IPS-20b (cell line): ENCODE results near the gene SNRPB2.

Experiments
- H3K27ac ChIP-seq: one replicate; pipeline ENCODE4 v1.5.1; 2013; ENCODE audit warnings: low read length
- H3K27me3 ChIP-seq: 2 replicates; pipeline ENCODE4 v1.6.1; 2013; ENCODE audit warnings: mild to moderate bottlenecking, low read length, inconsistent platforms; ENCODE audit not compliant: insufficient read depth
- H3K36me3 ChIP-seq: 2 replicates; pipeline ENCODE4 v1.6.1; 2013; ENCODE audit warnings: low read depth, mild to moderate bottlenecking, inconsistent platforms, low read length, moderate library complexity; ENCODE audit not compliant: insufficient read depth
- H3K4me1 ChIP-seq: 2 replicates; pipeline ENCODE4 v1.6.1; 2013; ENCODE audit warnings: mild to moderate bottlenecking, control low read depth, inconsistent platforms, low read length, moderate library complexity; ENCODE audit not compliant: insufficient read depth
- H3K4me3 ChIP-seq: 2 replicates; pipeline ENCODE4 v1.5.1; 2013; ENCODE audit warnings: mild to moderate bottlenecking, low read length, inconsistent platforms
- H3K9ac ChIP-seq: 2 replicates; pipeline ENCODE4 v1.6.1; 2013; ENCODE audit warnings: low read depth, mild to moderate bottlenecking, inconsistent platforms, low read length, moderate library complexity
- H3K9me3 ChIP-seq: 2 replicates; pipeline ENCODE4 v1.6.1; 2013; ENCODE audit warnings: mild to moderate bottlenecking, low read depth, low read length, inconsistent platforms; ENCODE audit not compliant: insufficient read depth

Gene SNRPB2

GRCh38 chr20:16729565-16730460 lies at the start of gene SNRPB2:
Gene SNRPB2 (plus strand): TSS chr20:16730026. CDS start chr20:16731703, 1,677 bp downstream.
- peaks cover 13% of the 10 kb centered on the region; the same call in 1 of the 2 replicates for H3K4me1 ChIP-seq
- H3K36me3 ChIP-seq: peaks cover 29% of the 10 kb centered on the region
- peak within 1 kb of the TSS; percentile 69 for H3K27ac ChIP-seq

GRCh38 chr20:16684416-16684815 lies 45.4 kb upstream of the SNRPB2 start:
- Histone ChIP-seq H3K27ac (no peak overlapping the region), H3K9me3 (no peaks in the 10 kb centered on the region), H3K4me1 (no peaks in the 10 kb centered on the region), H3K9ac (no peak overlapping the region), H3K36me3 (no peaks in the 10 kb centered on the region), H3K4me3 (no peak overlapping the region), H3K27me3 (no peaks in the 10 kb centered on the region)

More at GRCh38 chr20:16729565-16730460, at the start of gene SNRPB2:
- peaks cover 31% of the 10 kb centered on the region for H3K27me3 ChIP-seq
- H3K9me3 ChIP-seq: no peaks in the 10 kb centered on the region; the same call in 1 of the 2 replicates
- H3K4me3 ChIP-seq: peak within 1 kb of the TSS; percentile 99
- H3K9ac ChIP-seq: peak within 1 kb of the TSS; percentile 88

- no peak overlapping the region for H3K4me3 ChIP-seq
- H3K27ac ChIP-seq: no peak overlapping the region
- no peaks in the 10 kb centered on the region for H3K9me3 ChIP-seq
- no peaks in the 10 kb centered on the region for H3K4me1 ChIP-seq
- no peak overlapping the region for H3K9ac ChIP-seq
- H3K36me3 ChIP-seq: no peaks in the 10 kb centered on the region
- no peaks in the 10 kb centered on the region for H3K27me3 ChIP-seq
Observed at GRCh38 chr20:16689906-16690305, 39.9 kb upstream of the SNRPB2 start.

GRCh38 chr20:16691381-16691780 lies 38.4 kb upstream of the SNRPB2 start:
- H3K4me1 ChIP-seq: no peaks in the 10 kb centered on the region
- no peak overlapping the region for H3K4me3 ChIP-seq
- H3K36me3 ChIP-seq: no peaks in the 10 kb centered on the region
- no peaks in the 10 kb centered on the region for H3K27me3 ChIP-seq
- H3K27ac ChIP-seq: no peak overlapping the region
- H3K9me3 ChIP-seq: no peaks in the 10 kb centered on the region
- H3K9ac ChIP-seq: no peak overlapping the region

- no peak overlapping the region for H3K27ac ChIP-seq
- no peak overlapping the region for H3K4me3 ChIP-seq
- H3K9ac ChIP-seq: no peak overlapping the region
- H3K9me3 ChIP-seq: no peaks in the 10 kb centered on the region
- H3K4me1 ChIP-seq: no peaks in the 10 kb centered on the region
- H3K36me3 ChIP-seq: no peaks in the 10 kb centered on the region
- no peaks in the 10 kb centered on the region for H3K27me3 ChIP-seq
Observed at GRCh38 chr20:16692009-16692408, 37.8 kb upstream of the SNRPB2 start.

- Histone ChIP-seq H3K9ac (no peak overlapping the region), H3K27me3 (no peaks in the 10 kb centered on the region), H3K4me1 (no peaks in the 10 kb centered on the region), H3K27ac (no peak overlapping the region), H3K4me3 (no peak overlapping the region), H3K9me3 (no peaks in the 10 kb centered on the region), H3K36me3 (no peaks in the 10 kb centered on the region)
Observed at GRCh38 chr20:16692442-16692841, 37.4 kb upstream of the SNRPB2 start.

GRCh38 chr20:16693278-16693677 lies 36.5 kb upstream of the SNRPB2 start:
- Histone ChIP-seq H3K4me3 (no peak overlapping the region), H3K27ac (no peak overlapping the region), H3K27me3 (no peaks in the 10 kb centered on the region), H3K36me3 (no peaks in the 10 kb centered on the region), H3K9me3 (no peaks in the 10 kb centered on the region), H3K9ac (no peak overlapping the region), H3K4me1 (no peaks in the 10 kb centered on the region)

- Histone ChIP-seq H3K9me3 (no peaks in the 10 kb centered on the region), H3K4me3 (no peak overlapping the region), H3K4me1 (no peaks in the 10 kb centered on the region), H3K9ac (no peak overlapping the region), H3K27me3 (no peaks in the 10 kb centered on the region), H3K36me3 (no peaks in the 10 kb centered on the region), H3K27ac (no peak overlapping the region)
Observed at GRCh38 chr20:16694161-16694560, 35.7 kb upstream of the SNRPB2 start.

GRCh38 chr20:16695628-16696027 lies 34.2 kb upstream of the SNRPB2 start:
- Histone ChIP-seq H3K9me3 (no peaks in the 10 kb centered on the region), H3K4me1 (no peaks in the 10 kb centered on the region), H3K9ac (no peak overlapping the region)

GRCh38 chr20:16699293-16699692 lies 30.5 kb upstream of the SNRPB2 start:
- H3K27me3 ChIP-seq: no peaks in the 10 kb centered on the region
- no peaks in the 10 kb centered on the region for H3K9me3 ChIP-seq
- H3K9ac ChIP-seq: no peak overlapping the region
- H3K27ac ChIP-seq: no peak overlapping the region
- H3K4me3 ChIP-seq: no peak overlapping the region
- H3K36me3 ChIP-seq: no peaks in the 10 kb centered on the region
- no peaks in the 10 kb centered on the region for H3K4me1 ChIP-seq

More at GRCh38 chr20:16695628-16696027, 34.2 kb upstream of the SNRPB2 start:
- H3K27ac ChIP-seq: no peak overlapping the region
- no peaks in the 10 kb centered on the region for H3K27me3 ChIP-seq
- no peak overlapping the region for H3K4me3 ChIP-seq
- no peaks in the 10 kb centered on the region for H3K36me3 ChIP-seq

- H3K27ac ChIP-seq: no peak overlapping the region
Observed at GRCh38 chr20:16701296-16701695, 28.5 kb upstream of the SNRPB2 start.

GRCh38 chr20:16703570-16703969 lies 26.3 kb upstream of the SNRPB2 start:
- no peak overlapping the region for H3K4me3 ChIP-seq
- no peaks in the 10 kb centered on the region for H3K27me3 ChIP-seq
- no peak overlapping the region for H3K9ac ChIP-seq
- H3K9me3 ChIP-seq: peaks cover 11% of the 10 kb centered on the region
- H3K4me1 ChIP-seq: no peaks in the 10 kb centered on the region
- no peak overlapping the region for H3K27ac ChIP-seq
- H3K36me3 ChIP-seq: no peaks in the 10 kb centered on the region

More at GRCh38 chr20:16701296-16701695, 28.5 kb upstream of the SNRPB2 start:
- Histone ChIP-seq H3K4me1 (no peaks in the 10 kb centered on the region), H3K36me3 (no peaks in the 10 kb centered on the region), H3K27me3 (no peaks in the 10 kb centered on the region), H3K9ac (no peak overlapping the region), H3K4me3 (no peak overlapping the region), H3K9me3 (peaks cover 5% of the 10 kb centered on the region)
